GM12875 (cell line): Measurements from ENCODE around the gene CTTNBP2.

Experiments used
- H3K4me3 ChIP-seq: one replicate; pipeline ENCODE4 v1.5.1; 2011; ENCODE audit warnings: low read depth, low read length, control low read depth
- CTCF ChIP-seq: IDR thresholded peaks from 2 replicates; pipeline ENCODE4 v1.5.1; 2011; ENCODE audit warnings: low read depth, mild to moderate bottlenecking, control low read depth, inconsistent platforms, low read length, moderate library complexity, borderline replicate concordance; ENCODE audit not compliant: insufficient read depth

Gene CTTNBP2

GRCh38 chr7:117811696-117812095 lies 61.5 kb downstream of the CTTNBP2 start:
- no peak overlapping the region for H3K4me3 ChIP-seq
- no peak for TF ChIP-seq CTCF

GRCh38 chr7:117810642-117811512 lies 62.4 kb downstream of the CTTNBP2 start:
- H3K4me3 ChIP-seq = no peak overlapping the region
- no peak for TF ChIP-seq CTCF

- no peak overlapping the region for H3K4me3 ChIP-seq
- TF ChIP-seq CTCF = no peak
These were observed 63.3 kb downstream of the CTTNBP2 start for GRCh38 chr7:117809958-117810357.

- TF ChIP-seq CTCF = no peak
- no peak overlapping the region for H3K4me3 ChIP-seq
These were observed 64.1 kb downstream of the CTTNBP2 start for GRCh38 chr7:117808910-117809705.

GRCh38 chr7:117808341-117808757 lies 64.9 kb downstream of the CTTNBP2 start:
- no peak overlapping the region for H3K4me3 ChIP-seq
- no peak for TF ChIP-seq CTCF

GRCh38 chr7:117807676-117808075 lies 65.6 kb downstream of the CTTNBP2 start:
- no peak for TF ChIP-seq CTCF
- H3K4me3 ChIP-seq = no peak overlapping the region
